ENCODE data around the gene ITPR2.
"Not testable (repeated sequence)": the region's sequence is repeated elsewhere in the genome, so short reads cannot be mapped to it uniquely, and the experiment has no call there.

The ITPR2 gene

GRCh38 chr12:26732005-26732908, 100.7 kb downstream of the ITPR2 start:
- Histone ChIP-seq H2BK120ac (ENCODE audit: insufficient read depth, low read length, poor library complexity) (no peak overlapping the region), H3K4ac (ENCODE audit: low read depth, low read length) (no peak overlapping the region), H3K79me1 (ENCODE audit: low read length) (no peaks in the 10 kb centered on the region), H4K8ac (ENCODE audit: low read depth, low read length) (no peak overlapping the region), H3K23ac (ENCODE audit: low read length) (no peak overlapping the region), H3K27ac (ENCODE audit: low read depth, low read length) (no peak overlapping the region), H3K36me3 (ENCODE audit: control insufficient read depth in 1 of 2, insufficient read depth in 2 of 2, low read length in 2 of 2) (no peaks in the 10 kb centered on the region), H3K27me3 (ENCODE audit: insufficient read depth, low read length) (no peaks in the 10 kb centered on the region), H3K9me3 (ENCODE audit: insufficient read depth, low read depth, low read length) (no peaks in the 10 kb centered on the region), H3K4me1 (ENCODE audit: control insufficient read depth in 1 of 2, insufficient read depth in 2 of 2, low read length in 2 of 2) (no peaks in the 10 kb centered on the region), H2BK12ac (ENCODE audit: low read length) (no peak overlapping the region), H3K4me3 (ENCODE audit: low read depth, low read length) (no peak overlapping the region), H2AK5ac (ENCODE audit: low read length) (no peak overlapping the region), H3K79me2 (ENCODE audit: control insufficient read depth, insufficient read depth, low read length, poor library complexity) (no peaks in the 10 kb centered on the region), H4K12ac (ENCODE audit: low read depth, low read length) (no peak overlapping the region), H3K18ac (ENCODE audit: low read length) (no peak overlapping the region), H3K9ac (ENCODE audit: low read length) (no peak overlapping the region), H4K91ac (ENCODE audit: low read depth, low read length) (no peak overlapping the region), H3K4me2 (ENCODE audit: low read length) (no peak overlapping the region), H2BK5ac (ENCODE audit: low read depth, low read length, poor library complexity) (no peak overlapping the region), H3K14ac (ENCODE audit: low read length) (no peak overlapping the region), H2AFZ (ENCODE audit: insufficient read depth, low read length, poor library complexity) (no peak overlapping the region)
- WGBS (ENCODE audit: extremely low coverage, insufficient coverage, insufficient read length) = no CpG with 5 or more reads among the region's 6 CpGs
- DNase-seq = no peak

DNA sequence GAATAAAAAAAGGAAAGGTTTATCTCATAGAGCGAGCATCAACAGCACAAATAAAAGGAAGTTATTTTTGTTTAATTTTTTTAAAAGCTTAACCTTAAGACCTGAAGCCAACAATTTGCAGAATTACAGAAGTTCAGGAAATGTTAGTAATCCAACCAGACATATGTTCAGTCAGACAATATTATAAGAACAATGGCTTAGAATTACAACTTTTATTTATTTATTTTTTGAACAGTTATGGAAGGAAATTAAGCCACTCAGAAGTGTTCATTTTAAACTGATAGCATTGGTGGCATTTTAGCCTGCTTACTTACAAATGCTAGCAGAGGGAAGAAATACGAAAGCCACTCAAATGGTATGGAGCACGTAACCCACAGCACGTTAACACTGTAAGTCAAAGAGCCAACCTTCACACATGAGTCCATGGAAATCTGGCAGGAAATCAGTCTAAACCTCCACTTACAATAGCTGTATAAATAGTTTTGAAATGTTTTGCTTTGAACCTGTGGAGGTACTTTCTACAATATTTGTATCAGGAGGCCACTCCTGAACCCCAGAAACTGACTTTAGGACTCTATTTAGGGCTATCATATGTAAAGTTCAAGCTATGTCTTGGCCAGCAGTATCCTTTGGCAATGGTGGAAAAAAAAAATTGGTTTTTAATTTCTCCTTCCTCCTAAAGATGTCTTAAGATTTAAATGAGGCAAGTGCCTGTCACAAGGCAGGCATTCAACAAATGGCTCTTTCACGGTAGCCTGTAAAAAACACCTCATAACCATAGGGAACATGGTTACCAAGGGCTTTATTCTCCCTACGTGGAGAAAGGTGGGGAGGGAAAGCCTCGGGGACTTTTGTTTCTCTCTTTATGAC, 102.3 kb downstream of the ITPR2 start:
- Histone ChIP-seq H4K12ac (ENCODE audit: low read depth, low read length) (no peak overlapping the region), H4K8ac (ENCODE audit: low read depth, low read length) (no peak overlapping the region), H3K27ac (ENCODE audit: low read depth, low read length) (no peak overlapping the region), H3K36me3 (ENCODE audit: control insufficient read depth in 1 of 2, insufficient read depth in 2 of 2, low read length in 2 of 2) (no peaks in the 10 kb centered on the region), H2BK12ac (ENCODE audit: low read length) (no peak overlapping the region), H3K9ac (ENCODE audit: low read length) (no peak overlapping the region), H3K4me2 (ENCODE audit: low read length) (no peak overlapping the region), H3K79me2 (ENCODE audit: control insufficient read depth, insufficient read depth, low read length, poor library complexity) (no peaks in the 10 kb centered on the region), H3K4me3 (ENCODE audit: low read depth, low read length) (no peak overlapping the region), H3K27me3 (ENCODE audit: insufficient read depth, low read length) (no peaks in the 10 kb centered on the region), H3K4me1 (ENCODE audit: control insufficient read depth in 1 of 2, insufficient read depth in 2 of 2, low read length in 2 of 2) (no peaks in the 10 kb centered on the region), H3K4ac (ENCODE audit: low read depth, low read length) (no peak overlapping the region), H4K91ac (ENCODE audit: low read depth, low read length) (no peak overlapping the region), H3K18ac (ENCODE audit: low read length) (no peak overlapping the region), H2AFZ (ENCODE audit: insufficient read depth, low read length, poor library complexity) (no peak overlapping the region), H3K79me1 (ENCODE audit: low read length) (no peaks in the 10 kb centered on the region), H2AK5ac (ENCODE audit: low read length) (no peak overlapping the region), H3K9me3 (ENCODE audit: insufficient read depth, low read depth, low read length) (no peaks in the 10 kb centered on the region), H3K23ac (ENCODE audit: low read length) (no peak overlapping the region), H2BK5ac (ENCODE audit: low read depth, low read length, poor library complexity) (no peak overlapping the region), H2BK120ac (ENCODE audit: insufficient read depth, low read length, poor library complexity) (no peak overlapping the region), H3K14ac (ENCODE audit: low read length) (no peak overlapping the region)
- no peak for DNase-seq
- whole genome bisulfite sequencing (ENCODE audit: extremely low coverage, insufficient coverage, insufficient read length) = no CpG with 5 or more reads among the region's 7 CpGs

- not testable (repeated sequence) for H3K79me2 ChIP-seq (ENCODE audit: control insufficient read depth, insufficient read depth, low read length, poor library complexity); H4K91ac ChIP-seq (ENCODE audit: low read depth, low read length); H3K4me3 ChIP-seq (ENCODE audit: low read depth, low read length); H3K9me3 ChIP-seq (ENCODE audit: insufficient read depth, low read depth, low read length); H2AFZ ChIP-seq (ENCODE audit: insufficient read depth, low read length, poor library complexity); H2AK5ac ChIP-seq (ENCODE audit: low read length); H2BK120ac ChIP-seq (ENCODE audit: insufficient read depth, low read length, poor library complexity); H3K36me3 ChIP-seq (ENCODE audit: control insufficient read depth in 1 of 2, insufficient read depth in 2 of 2, low read length in 2 of 2); H3K4ac ChIP-seq (ENCODE audit: low read depth, low read length); H3K27me3 ChIP-seq (ENCODE audit: insufficient read depth, low read length); H4K12ac ChIP-seq (ENCODE audit: low read depth, low read length); H3K4me1 ChIP-seq (ENCODE audit: control insufficient read depth in 1 of 2, insufficient read depth in 2 of 2, low read length in 2 of 2); H4K8ac ChIP-seq (ENCODE audit: low read depth, low read length); H2BK5ac ChIP-seq (ENCODE audit: low read depth, low read length, poor library complexity); H3K14ac ChIP-seq (ENCODE audit: low read length); H3K18ac ChIP-seq (ENCODE audit: low read length); H2BK12ac ChIP-seq (ENCODE audit: low read length); H3K79me1 ChIP-seq (ENCODE audit: low read length); H3K9ac ChIP-seq (ENCODE audit: low read length); H3K23ac ChIP-seq (ENCODE audit: low read length); DNase-seq; H3K27ac ChIP-seq (ENCODE audit: low read depth, low read length); H3K4me2 ChIP-seq (ENCODE audit: low read length)
- no CpG with 5 or more reads among the region's 1 CpG for WGBS (ENCODE audit: extremely low coverage, insufficient coverage, insufficient read length)
Observed at GRCh38 chr12:26729137-26729671, 103.8 kb downstream of the ITPR2 start.

GRCh38 chr12:26728205-26729050, 104.6 kb downstream of the ITPR2 start:
- no peak overlapping the region for H2AFZ ChIP-seq (ENCODE audit: insufficient read depth, low read length, poor library complexity)
- no CpG with 5 or more reads among the region's 5 CpGs for WGBS (ENCODE audit: extremely low coverage, insufficient coverage, insufficient read length)
- H3K4me2 ChIP-seq (ENCODE audit: low read length) = no peak overlapping the region
- H3K14ac ChIP-seq (ENCODE audit: low read length) = no peak overlapping the region
- no peaks in the 10 kb centered on the region for H3K4me1 ChIP-seq (ENCODE audit: control insufficient read depth in 1 of 2, insufficient read depth in 2 of 2, low read length in 2 of 2)
- no peak overlapping the region for H2BK12ac ChIP-seq (ENCODE audit: low read length)
- no peak overlapping the region for H3K18ac ChIP-seq (ENCODE audit: low read length)
- H3K4ac ChIP-seq (ENCODE audit: low read depth, low read length) = no peak overlapping the region
- H2BK120ac ChIP-seq (ENCODE audit: insufficient read depth, low read length, poor library complexity) = no peak overlapping the region
- no peak overlapping the region for H4K91ac ChIP-seq (ENCODE audit: low read depth, low read length)
- H3K9me3 ChIP-seq (ENCODE audit: insufficient read depth, low read depth, low read length) = no peaks in the 10 kb centered on the region
- H4K8ac ChIP-seq (ENCODE audit: low read depth, low read length) = no peak overlapping the region
- H2AK5ac ChIP-seq (ENCODE audit: low read length) = no peak overlapping the region
- H3K36me3 ChIP-seq (ENCODE audit: control insufficient read depth in 1 of 2, insufficient read depth in 2 of 2, low read length in 2 of 2) = no peaks in the 10 kb centered on the region
- no peak for DNase-seq
- H3K79me2 ChIP-seq (ENCODE audit: control insufficient read depth, insufficient read depth, low read length, poor library complexity) = no peaks in the 10 kb centered on the region
- no peak overlapping the region for H3K27ac ChIP-seq (ENCODE audit: low read depth, low read length)
- no peaks in the 10 kb centered on the region for H3K79me1 ChIP-seq (ENCODE audit: low read length)
- H3K23ac ChIP-seq (ENCODE audit: low read length) = no peak overlapping the region
- H2BK5ac ChIP-seq (ENCODE audit: low read depth, low read length, poor library complexity) = no peak overlapping the region
- H3K27me3 ChIP-seq (ENCODE audit: insufficient read depth, low read length) = no peaks in the 10 kb centered on the region
- no peak overlapping the region for H3K4me3 ChIP-seq (ENCODE audit: low read depth, low read length)
- no peak overlapping the region for H4K12ac ChIP-seq (ENCODE audit: low read depth, low read length)
- no peak overlapping the region for H3K9ac ChIP-seq (ENCODE audit: low read length)

Measured in trophoblast cell (in vitro differentiated cells and primary cell).